Measurements from ENCODE around the gene SMIM38.
"Not testable (repeated sequence)": the region's sequence is repeated elsewhere in the genome, so short reads cannot be mapped to it uniquely, and the experiment has no call there.

Gene SMIM38

DNA sequence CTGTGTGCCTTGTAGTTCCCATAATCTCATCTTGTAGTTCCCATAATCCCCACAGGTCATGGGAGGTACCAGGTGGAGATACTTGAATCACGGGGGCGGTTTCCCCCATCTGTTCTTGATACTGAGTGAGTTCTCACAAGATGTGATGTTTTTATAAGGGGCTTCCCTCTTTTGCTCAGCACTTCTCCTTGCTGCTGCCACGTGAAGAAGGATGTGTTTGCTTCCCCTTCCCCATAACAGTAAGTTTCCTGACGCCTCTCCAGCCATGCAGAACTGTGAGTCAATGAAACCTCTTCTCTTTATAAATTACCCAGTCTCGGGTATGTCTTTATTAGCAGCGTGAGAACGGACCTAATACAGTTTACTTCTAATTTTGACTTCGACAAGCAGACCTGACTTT lies 14.0 kb upstream of the SMIM38 start:
- no peak for DNase-seq

DNA sequence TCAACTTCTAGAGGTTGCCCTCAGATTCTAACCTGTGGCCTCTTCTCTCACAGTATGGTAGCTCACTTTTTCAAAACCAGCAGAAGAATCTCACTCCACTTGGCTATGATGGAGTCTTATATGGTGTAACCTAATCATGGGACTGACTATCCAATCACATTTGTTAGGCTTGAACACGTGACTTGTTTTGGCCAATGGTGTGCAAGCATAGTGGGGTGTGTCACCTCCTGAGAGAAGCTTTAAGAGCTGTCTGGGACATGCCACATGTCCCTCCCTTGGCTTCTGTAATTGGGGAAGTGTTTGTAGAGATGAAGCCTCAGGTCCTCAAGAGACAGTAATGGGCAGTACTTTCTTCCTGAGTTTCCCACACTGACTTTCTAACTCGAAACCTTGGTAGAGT lies 12.8 kb upstream of the SMIM38 start:
- DNase-seq, result no peak

DNA sequence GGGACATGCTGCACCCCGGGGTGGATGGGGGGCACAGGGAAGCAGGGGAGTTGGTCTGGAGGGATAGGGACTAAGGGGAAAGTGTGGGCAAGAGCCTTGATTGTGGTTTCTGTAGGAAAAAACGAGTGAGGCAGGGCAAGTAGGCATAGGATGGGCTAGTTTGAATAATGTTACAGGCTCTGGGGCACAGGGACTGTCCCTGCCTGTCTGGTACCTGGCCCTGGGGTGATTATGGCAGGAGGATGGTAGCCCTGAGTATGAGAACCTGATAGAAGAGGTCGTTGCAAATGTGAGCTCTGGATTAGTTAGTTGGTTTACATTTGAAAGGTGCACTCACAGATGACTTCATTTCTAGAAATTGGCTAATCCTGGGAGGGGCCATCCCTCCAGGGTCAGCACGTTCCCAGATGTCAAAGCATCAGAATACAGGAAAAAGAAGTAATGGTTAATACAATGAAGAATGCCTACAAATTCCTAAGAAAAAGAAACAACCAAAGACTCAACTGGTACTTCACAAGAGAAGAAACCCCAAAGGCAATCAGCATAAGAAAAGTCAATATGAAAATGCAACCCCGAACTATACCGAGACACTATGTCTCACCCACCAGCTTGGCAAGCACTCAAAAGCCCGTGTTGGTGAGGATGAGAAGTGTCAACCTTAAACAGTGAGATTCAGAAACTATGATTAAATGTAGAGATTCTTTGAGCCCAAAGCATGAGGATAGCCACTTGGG lies 11.3 kb upstream of the SMIM38 start:
- DNase-seq, result no peak

DNA sequence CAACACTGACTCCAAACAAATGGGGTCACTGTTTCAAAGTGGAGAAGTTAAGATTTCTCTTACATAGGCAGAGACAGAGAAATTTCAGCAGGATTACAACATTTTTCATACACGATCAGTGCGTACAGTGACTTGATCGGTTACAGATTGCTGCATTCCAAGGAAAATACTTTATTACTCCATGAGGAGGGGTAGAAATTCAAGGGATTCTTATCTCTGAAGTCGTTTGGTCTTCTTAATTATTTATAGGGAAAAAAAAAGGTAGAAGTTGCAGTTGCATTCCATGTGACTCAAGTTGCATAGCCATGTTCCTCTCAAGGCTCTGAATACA lies 10.7 kb upstream of the SMIM38 start:
- no peak for DNase-seq

DNA sequence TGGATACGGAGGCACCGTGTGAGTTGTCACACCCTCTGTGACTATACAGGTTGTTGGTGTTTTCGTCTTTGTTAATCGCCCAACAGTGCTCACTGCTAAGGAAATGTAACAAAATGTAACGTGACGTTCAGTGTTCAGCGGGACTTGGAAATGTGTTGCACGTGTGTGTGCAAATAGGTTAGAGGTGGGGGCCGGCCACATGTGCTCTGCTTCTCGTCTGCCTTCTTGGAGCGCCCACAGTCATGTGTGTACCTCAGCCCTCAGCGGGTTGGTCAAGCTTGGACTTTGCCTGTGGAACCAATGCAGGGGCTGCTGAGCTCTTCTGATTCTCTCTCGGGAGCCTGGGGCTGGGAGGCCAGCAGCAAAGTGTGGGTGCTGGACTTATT lies 7.4 kb upstream of the SMIM38 start:
- DNase-seq, result no peak

DNA sequence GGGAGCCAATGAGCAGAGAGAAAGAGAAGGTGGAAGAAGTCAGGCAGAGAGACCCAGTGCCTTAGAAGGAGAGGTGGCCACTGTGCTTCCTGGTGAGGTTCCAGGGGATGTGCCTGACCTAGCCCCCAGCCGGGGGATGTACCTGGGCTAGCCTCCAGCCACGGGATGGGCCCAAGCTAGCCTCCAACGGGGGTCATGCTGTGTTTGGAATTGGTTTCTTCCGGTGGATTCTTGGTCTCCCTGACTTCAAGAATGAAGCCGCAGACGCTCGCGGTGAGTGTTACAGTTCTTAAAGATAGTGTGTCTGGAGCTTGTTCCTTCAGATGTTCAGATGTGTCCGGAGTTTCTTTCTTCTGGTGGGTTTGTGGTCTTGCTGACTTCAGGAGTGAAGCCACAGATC lies 6.9 kb upstream of the SMIM38 start:
- DNase-seq, result no peak

DNA sequence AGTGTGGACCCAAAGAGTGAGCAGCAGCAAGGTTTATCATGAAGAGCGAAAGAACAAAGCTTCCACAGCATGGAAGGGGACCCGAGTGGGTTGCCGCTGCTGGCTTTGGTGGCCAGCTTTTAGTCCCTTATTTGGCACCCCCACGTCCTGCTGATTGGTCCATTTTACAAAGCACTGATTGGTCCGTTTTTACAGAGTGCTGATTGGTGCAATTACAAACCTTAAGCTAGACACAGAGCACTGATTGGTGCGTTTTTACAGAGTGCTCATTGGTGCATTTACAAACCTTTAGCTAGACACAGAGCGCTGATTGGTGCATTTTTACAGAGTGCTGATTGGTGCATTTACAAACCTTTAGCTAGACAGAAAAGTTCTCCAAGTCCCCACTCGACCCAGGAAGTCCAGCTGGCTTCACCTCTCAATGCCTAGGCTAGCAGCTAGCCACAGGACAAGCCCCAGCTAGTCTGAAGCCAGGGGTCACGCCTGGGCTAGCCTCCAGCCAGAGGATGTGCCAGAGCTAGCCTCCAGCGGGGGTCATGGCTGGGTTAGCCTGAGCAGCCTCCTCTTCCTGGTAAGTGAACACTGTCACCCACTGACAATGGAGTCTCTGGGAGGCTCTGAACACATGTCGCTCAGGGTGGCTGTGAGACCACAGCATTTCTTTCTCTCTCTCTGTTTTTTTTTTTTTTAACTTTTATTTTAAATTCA lies 6.2 kb upstream of the SMIM38 start:
- not testable (repeated sequence) for DNase-seq

DNA sequence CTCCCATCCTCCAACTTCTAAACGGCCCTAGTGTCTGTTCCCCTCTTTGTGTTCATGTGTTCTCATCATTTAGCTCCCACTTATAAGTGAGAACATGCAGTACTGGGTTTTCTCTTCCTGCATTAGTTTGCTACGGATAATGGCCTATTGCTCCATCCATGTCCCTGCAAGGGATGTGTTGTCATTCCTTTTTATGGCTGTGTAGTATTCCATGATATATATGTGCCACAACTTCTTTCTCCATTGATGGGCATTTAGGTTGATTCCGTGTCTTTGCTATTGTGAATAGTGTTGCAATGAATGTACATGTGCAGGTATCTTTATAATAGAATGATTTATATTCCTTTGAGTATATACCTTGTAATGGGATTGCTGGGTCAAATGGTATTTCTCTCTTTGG lies 5.6 kb upstream of the SMIM38 start:
- DNase-seq, result no peak

DNA sequence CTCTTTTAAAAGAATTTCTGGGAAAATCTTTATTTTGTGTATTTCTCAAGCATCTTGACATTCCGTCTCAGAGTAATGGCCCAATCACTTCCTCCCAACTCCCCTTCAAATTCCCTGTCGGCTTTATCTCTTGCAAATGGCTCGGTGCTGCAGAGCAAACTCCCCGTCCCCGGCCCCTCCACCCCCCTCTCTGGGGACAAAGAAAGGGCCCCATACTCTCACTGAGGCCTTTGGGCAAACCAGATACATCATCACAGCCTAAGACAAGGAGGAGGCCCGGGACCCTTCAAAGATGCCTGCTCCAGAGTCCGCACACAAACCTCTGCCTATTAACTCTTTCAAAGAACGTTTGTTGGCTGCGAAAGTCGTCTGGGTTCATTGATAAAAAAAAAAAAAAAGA lies 3.9 kb upstream of the SMIM38 start:
- DNase-seq, result no peak

DNA sequence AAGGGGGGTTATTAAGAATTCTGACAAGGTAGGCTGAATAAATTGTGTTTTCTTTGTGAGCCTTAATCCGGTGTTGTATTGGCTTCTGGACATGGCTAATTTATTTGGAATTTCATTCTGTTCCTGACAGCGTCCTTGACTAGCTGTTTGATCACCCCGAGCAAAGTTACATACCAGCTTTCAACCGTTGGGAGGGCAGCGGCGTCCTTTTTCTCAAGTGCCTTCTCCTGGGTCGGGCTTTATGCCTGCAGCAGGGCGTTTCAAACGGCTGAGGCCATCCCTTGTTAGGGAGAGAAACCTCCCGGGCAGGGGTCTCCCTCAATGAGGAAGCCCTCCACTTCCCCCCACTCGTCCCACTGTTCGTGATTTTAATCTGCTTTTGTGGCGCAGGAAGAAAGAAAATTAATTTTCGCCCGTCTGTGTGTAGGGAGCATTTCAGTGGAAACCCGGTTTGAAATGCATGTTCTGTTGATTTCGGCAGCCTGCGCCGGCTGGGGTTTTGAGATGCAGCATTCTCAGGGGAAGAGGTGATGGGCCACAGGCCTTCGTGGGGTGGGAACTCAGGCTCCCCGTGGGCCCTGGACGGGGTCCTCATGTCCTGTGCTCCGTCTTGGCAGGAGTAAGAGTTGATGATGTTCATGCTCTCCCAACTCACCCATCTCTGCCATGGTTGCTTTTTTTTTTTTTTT lies 2.9 kb upstream of the SMIM38 start:
- DNase-seq, result no peak

DNA sequence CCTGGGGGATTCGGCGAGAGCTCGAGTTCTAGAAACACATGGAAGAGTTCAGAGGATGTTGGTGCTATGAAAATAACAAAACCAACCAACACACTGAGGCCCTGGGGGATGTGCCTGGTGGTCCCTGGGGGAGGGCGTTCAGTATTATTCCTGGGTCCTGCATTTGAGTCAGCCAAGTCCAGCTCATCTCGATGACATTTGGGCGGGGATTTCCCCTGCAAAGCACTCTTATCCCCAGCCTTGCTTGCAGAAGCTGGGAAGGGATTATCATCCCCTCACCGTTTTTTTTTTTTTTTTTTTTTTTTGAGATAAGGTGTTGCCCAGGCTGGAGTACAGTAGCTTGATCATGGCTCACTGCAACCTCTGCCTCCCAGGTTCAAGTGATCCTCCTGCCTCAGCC lies 2.1 kb upstream of the SMIM38 start:
- no peak for DNase-seq

DNA sequence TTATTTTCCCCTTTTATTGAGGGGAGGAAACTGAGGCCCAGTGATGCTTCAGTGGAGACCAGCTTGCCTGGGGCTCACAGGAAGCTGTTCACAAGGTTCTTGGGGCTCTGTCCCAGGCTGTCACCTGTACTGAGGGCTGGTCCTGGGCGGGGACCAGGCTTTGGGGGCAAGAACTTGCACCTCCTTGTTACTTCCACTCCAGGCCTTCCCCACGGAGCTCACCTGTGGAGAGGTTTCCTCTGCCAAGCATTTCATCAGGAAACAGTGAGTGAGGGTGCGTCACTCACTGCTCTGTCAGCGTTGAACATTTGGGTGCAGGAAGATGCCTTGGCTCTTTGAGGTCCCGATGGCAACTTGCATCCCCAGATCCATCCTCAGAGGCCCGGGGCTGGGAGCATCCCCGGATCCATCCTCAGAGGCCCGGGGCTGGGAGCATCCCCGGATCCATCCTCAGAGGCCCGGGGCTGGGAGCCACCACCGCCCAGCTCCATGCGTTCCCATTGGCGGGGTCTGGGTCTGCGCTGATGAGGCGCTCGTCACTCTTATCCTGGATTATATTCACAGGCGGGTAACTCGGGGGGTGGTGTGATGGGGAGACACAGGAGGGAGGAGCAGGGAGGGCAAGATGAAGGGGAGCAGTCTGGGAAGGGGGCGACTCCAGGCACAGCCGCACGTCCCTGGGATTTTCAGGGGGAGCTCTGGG lies 1.4 kb upstream of the SMIM38 start:
- no peak for DNase-seq

DNA sequence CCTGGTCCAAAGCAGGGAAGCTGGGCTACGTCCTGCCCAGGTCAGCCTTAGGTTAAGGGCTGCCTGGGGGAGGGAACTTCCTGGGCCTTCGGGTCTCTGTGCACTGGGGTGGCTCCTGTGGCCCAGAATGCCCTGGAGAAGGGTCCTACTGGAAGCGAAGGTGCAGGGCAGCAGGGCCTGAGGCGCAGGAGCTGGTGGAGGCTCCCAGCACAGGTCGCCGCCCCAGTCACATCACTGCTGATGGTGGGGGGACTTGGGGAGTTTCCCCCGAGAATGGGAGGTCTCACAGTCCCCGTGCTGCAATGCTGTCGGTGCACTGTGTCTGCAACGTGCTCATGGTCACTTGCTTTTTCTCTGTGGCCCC lies 815 bp upstream of the SMIM38 start:
- no peak for DNase-seq

DNA sequence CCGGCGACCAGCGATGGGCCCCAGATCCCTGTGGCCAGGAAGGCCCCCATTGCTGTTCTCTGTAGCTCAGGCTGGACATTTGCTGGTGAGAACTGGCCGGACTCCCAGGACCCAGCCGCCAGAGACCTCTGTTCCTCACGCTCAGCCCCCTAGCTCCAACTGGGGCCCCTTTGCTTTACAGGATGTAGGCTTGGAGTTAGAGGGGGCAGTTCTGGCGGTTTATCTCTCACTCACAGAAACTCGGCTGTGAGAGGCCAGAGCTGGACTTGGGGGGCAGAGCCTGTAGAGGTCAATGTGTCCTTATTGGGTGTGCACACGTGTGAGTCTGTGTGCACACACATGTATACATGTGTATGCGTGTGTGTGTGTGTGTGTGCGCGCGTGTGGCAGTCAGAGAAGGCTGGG lies 502 bp downstream of the SMIM38 start:
- no peak for DNase-seq

DNA sequence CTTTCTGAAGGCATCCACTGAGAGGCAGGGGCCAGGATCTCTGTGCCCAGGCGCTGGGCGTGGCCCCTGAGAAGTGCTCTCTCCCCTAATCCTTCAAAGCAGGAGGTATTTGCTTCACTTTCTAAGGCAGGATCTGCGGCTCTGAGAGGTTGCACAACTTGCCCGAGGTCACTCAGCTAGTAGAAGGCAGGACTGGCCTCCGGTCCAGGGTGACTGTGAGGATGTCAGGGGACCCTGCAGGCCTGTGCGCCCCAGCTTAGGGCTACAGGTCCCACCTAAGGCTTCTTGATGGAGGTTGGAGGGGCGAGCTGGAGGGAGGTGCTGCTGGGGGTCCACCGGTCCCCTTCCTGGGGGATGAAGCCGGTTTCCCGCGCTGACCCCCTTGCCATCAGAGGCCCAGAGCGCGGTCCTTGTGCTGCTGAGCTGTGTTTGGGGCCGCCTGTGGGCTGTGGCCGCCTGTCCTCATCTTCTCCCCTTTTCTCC lies 979 bp downstream of the SMIM38 start:
- no peak for DNase-seq

DNA sequence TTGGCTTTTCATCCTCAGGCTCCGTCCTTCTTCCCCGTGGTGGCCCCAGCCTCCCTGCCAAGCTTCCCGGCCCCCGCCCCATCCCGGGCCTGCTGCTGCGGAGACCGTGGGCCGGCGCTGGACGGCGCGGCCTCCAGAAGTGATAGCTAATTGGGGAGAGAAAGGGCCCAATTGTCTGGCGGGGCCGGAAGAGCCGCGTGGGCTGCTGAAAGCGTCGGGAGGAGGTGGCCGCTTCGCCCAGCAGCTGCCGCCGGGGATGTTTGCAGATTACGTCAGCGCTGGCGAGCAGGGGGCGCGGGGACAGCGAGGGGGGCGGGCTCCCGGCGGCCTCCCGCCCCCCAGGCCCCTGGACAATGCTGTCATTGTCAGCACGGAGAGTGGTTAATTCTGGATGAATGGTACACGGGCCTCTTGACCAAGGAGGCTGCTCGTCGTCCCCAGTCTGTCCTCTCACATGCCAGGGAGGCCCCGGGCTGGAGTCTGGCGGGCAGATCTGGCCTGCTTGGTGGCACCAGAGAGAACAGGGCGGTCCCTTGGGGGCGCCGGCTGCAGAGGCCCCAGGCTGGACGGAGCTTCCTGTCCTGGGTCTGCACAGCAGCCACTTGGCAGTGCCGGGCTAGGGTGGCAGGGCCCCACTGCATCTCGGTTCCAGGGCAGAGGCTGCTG lies 1.6 kb downstream of the SMIM38 start:
- DNase-seq, result no peak

DNA sequence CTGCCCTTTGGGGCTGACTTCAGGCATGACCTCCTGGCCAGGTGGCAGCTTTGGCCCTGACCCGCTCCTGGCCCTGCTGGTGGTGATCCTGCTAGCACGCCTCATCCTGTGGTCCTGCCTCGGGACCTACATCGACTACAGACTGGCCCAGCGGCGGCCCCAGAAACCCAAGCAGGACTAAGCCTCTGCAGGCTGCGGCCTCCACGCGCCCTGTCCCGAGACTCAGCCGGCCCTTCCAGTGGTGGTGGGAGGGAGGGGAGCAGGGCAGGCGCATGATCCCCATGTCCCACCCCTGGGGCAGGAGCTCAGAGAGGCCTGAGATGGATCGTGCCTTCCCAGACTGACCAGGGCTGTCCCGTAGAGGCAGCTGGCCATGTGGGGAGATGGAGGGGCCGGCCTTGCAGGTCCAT lies 2.1 kb downstream of the SMIM38 start:
- no peak for DNase-seq

DNA sequence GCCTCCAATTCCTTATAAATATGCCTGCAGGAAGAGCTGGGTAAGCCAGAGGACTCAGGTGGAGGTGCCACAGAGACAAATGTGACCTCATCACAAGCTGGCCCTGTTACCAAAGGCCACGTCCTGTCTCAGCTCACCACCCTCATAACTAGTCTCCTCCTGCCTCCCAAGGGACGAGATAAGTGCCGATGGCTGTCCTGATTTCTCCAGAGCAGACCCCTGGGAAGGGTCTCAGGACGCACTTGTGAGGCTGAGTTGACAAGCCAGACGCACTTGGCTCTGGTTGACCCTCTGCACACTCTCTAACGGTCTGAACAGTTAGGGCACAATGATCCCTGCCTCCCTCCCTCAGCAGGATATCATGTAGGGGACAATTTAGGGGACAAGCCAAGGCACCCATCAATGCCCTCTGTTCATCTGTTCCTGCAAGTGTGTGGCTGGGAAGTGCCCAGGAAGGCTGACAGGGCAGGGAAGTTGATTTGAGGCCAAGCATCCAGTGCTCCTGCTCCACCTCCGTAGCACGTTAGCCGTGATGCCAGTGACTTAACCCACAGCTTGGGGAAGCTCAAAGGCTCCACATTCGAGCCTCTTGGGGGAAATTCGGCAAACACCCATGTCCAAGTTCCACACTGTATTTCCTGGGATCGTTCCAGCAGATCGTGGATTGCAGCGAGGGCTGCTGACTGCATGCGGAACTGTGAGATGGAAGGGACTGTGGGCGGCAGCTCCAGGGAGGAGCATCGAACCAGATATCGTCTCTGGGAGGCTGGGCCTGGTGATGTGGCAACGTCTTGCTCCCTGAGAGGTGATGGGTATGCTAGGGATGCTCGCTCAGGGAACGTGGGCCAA lies 2.8 kb downstream of the SMIM38 start:
- DNase-seq, result no peak

DNA sequence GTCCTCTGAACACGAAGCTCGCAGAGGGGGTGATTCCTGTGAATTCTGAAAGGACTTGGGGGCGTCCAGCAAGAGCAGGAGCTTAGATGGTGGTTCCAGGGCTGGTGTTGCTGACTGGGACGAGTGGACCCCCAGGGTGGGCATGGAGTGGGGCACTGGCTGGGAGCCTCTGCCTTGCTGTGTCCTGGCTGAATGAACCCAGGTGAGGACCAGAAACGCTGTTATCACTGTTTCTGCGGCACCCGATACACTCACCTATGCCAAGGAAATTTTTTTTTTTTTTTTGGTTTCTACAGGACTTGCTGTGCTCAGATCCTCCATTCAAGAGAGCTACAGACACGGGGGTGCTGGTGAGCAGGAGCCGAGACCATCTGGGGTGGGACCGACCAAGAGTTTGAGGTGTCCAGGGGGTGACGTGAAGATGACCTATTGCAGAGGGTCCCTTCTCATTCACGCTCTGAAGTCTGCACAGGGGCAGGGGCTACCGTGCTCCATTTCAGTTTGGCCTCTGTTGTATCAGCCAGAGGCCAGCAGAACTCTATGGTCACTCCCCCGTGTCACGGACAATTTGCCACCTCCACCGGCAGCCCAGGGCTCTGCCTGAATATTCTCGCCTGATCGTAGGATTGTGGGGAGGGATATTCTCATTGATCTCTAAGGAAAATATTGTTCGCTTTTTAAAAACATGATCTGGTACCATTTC lies 3.6 kb downstream of the SMIM38 start:
- no peak for DNase-seq

DNA sequence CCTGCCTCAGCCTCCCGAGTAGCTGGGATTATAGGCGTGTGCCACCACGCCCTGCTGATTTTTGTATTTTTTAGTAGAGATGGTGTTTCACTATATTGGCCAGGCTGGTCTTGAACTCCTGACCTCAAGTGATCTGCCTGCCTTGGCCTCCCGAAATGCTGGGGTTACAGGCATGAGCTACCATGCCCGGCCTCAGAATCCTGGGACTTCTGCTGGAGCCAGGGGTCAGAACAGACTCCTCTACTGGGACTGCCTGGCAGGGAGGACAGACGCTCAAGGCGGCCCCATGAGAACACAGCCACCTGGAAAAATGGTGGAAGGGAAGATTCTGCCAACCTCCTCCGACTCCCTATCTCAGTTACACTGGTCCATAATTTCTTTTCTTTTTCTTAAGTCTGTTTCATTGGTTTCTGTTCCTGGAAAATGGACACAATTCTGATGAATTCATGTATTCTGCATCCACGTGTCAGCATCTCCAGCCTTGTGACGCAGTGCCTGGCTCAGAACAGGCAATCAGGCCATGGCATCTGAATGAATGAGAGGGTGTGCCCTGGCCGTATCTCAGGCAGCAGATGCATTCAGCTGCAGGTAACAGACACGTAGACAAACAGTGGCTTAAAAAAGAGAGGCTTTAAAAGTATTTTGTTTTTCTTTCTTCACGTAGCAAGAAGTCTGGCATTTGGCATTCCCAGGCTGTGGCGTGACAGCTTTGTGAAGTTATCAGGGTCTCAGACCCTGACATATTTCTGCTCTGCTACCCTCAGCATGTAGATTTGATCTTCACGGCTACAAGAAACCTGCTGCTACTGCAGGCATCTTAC lies 4.8 kb downstream of the SMIM38 start:
- DNase-seq, result no peak

DNA sequence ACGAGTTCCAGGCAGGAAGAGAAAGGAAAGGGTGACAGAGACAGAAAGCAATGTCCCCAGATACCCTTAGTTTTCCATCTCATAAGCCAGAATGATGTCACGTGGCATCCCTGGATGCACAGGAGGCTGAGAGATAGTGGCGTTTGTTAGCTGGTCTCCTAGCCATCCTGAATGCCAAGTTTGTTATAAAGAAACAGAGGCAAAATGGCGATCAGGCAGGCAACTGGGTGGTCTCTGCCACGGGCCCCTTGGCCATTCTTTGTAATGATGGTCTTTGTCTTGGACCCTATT lies 5.3 kb downstream of the SMIM38 start:
- no peak for DNase-seq

Measured in NCI-H2081 (cell line).